Left lung (tissue), 10 donors: Measurements from ENCODE around the gene CALCOCO2. TPM values are rescaled to one million over a fixed set of nuclear protein-coding genes. Genes with fewer than 3 reads are reported as not detected.
A peak's percentile ranks its signal among the peaks of the same experiment; 100 is the strongest.
"Not testable (repeated sequence)": the region's sequence is repeated elsewhere in the genome, so short reads cannot be mapped to it uniquely, and the experiment has no call there.

ENCODE experiments used
- ATAC-seq: fragments of 200-7000 bp; cut with Tn5 transposase; one replicate; pipeline ENCODE4 v1.9.1; 2020; ENCODE audit warnings: moderate library complexity
- DNase-seq, 4 donors: peaks; one replicate each; pipeline ENCODE4 v3.0.0-alpha.2; 2013 to 2020
- H3K27ac ChIP-seq, 2 donors: fragments of 200-600 bp; sonication (generic) in 1 of 2; one replicate each; pipeline versions ENCODE4 v1.5.0 to v1.8.0; 2020 to 2021
- H3K27me3 ChIP-seq, 2 donors: fragments of 200-600 bp; sonication (generic) in 1 of 2; one replicate each; pipeline versions ENCODE4 v1.5.0 to v1.8.0; 2020 to 2021
- H3K36me3 ChIP-seq, 2 donors: fragments of 200-600 bp; sonication (generic) in 1 of 2; one replicate each; pipeline versions ENCODE4 v1.5.0 to v1.8.0; 2020 to 2021
- H3K4me1 ChIP-seq, 2 donors: fragments of 200-600 bp; one replicate each; pipeline ENCODE4 v1.8.0; 2021
- H3K4me3 ChIP-seq, 2 donors: fragments of 200-600 bp; sonication (generic) in 1 of 2; one replicate each; pipeline versions ENCODE4 v1.5.0 to v1.8.0; 2020 to 2021; ENCODE audit warnings: mild to moderate bottlenecking in 1 of 2
- H3K9me3 ChIP-seq, 2 donors: fragments of 200-600 bp; sonication (generic) in 1 of 2; one replicate each; pipeline versions ENCODE4 v1.5.0 to v1.8.0; 2020 to 2021
- CTCF ChIP-seq, 2 donors: fragments of 200-600 bp; sonication (generic) in 1 of 2; IDR thresholded peaks; one replicate each; pipeline versions ENCODE4 v1.5.0 to v1.8.0; 2021; ENCODE audit warnings: antibody characterized with exemption in 2 of 2
- intact Hi-C, 2 donors: fragments of 100-400 bp; cut with DNase I; formaldehyde crosslinking; loops; one replicate each; pipeline versions ENCODE4 v1.11.2 to v1.14.2; 2022
- polyA plus RNA-seq, 6 donors: library from polyadenylated mRNA; unstranded; fragments of 120-200 nt; gene quantifications; one replicate each; pipeline ENCODE4 v1.2.1, GENCODE V29; 2013; ENCODE audit not compliant: insufficient read length in 6 of 6
- total RNA-seq, 2 donors: library from RNA; stranded (reverse); fragmentation: NEBNext Ultra II Directional; extraction: Animal tissue kit (Norgen Biotek cat#: 25700); gene quantifications; one replicate each; pipeline ENCODE4 v1.2.1, GENCODE V29; 2021
- donor health status: DM: no; HTN: yes; CAD: no.
- donor health status: DM: no; HTN: no; CAD: no.

Gene CALCOCO2
- total and polyA plus RNA-seq, 8 donors = 105 to 132 (median 117) TPM

DNA sequence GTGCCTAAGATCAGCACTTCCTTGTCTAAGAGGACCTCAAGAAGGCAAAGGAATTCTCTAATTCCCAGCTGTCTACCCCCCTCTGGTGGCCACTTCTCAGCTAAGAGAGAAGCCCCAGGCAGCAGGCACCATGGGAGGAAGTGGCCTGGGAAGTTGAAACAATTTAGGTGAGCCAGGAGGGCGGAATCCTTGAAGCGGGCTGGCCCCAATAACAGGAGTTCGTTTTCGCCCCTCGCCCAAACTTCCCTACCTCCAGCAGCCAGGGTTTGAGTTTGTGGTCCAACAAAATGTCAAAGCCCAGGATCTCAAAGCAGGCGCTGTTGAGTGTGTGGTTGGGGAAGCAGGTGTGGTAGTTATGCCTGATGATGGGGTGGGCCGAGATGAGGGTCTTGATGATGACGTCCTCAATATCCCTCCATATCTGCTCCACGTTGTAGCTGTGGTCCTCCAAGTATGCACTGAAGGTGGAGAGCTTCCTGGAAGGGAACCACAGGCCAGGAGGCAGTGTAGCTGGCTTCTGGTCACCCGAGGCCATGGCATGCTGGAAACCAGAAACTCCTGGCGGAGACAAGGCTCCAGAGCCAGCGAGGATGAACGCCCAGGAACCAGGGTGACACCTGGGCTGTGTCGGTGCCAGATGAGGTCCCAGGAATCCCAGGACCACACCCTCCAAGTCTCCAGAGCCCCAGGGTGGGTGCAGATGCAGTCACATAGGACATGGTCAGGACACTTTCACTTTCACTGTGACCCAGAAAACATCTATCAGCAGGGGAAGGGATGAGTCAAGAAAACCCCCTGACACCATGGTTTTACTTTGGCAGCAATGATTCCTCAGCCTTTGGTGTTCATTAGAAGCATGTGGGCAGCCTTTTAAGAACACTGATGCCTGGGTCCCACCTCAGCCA lies 39.5 kb upstream of the CALCOCO2 start:
- Histone ChIP-seq H3K27me3 (peaks cover 0 to 37% of the 10 kb centered on the region in 2 donors), H3K9me3 (no peaks in the 10 kb centered on the region), H3K4me1 (no peaks in the 10 kb centered on the region), H3K4me3 (no peak overlapping the region), H3K27ac (no peak overlapping the region), H3K36me3 (no peaks in the 10 kb centered on the region)
- DNase-seq = peak in 3 of 4 donors; percentile 72 to 85 (median 72)
- peak; percentile 65 to 75 for TF ChIP-seq CTCF (IDR thresholded peaks at IDR 0.05)
- ATAC-seq = peak; percentile 97
- intact Hi-C loops = loop anchor here in 1 of 2 donors (10.0 kb wide), 1 partner anchor 67 kb away; the partner anchor contains the start of genes HOXB13, PRAC1 and PRAC2

DNA sequence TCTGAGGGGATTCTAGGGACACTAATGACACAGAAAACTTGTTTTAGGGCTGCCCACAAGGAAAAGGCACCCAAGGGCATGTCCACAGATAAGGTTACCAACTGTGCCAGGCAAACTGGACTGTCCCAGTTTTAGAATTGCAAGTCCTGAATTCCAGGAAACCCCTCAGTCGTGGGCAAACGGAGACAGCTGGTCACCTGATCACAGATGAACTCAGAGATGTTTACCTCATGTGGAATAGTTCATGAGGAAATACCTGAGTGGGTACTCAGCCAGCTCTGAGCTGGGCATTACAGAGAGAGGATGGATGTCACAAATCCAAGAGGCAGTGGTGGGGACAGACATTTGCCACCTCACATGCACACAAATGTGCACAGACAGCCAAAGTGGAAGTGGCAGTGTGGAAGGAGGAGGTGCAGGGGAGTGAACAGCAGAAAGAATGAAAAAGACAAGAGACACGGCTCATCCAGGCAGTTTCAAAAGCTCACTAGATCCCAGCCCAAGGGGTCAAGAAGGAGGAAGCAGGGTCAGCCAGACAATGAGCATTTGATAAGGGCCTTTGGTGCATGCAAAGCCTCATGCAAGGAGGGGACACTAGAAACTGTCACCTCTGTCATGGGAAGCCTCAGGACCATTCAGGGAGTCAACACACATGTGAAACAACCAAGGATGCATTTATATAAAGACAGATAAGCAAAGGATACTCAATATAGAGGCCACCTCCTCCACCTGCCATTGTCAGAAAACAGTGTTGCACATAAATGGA lies 38.6 kb upstream of the CALCOCO2 start:
- H3K4me1 ChIP-seq = no peaks in the 10 kb centered on the region
- H3K4me3 ChIP-seq = no peak overlapping the region
- H3K27ac ChIP-seq = no peak overlapping the region
- no peak for ATAC-seq
- H3K9me3 ChIP-seq = no peaks in the 10 kb centered on the region
- H3K27me3 ChIP-seq = peaks cover 0 to 29% of the 10 kb centered on the region in 2 donors
- no peaks in the 10 kb centered on the region for H3K36me3 ChIP-seq
- TF ChIP-seq CTCF (IDR thresholded peaks at IDR 0.05) = no peak
- DNase-seq = no peak
- intact Hi-C loops = loop anchor here in 1 of 2 donors (10.0 kb wide), 1 partner anchor 67 kb away; the partner anchor contains the start of genes HOXB13, PRAC1 and PRAC2

GRCh38 chr17:48795444-48796162 lies 35.2 kb upstream of the CALCOCO2 start:
- no peaks in the 10 kb centered on the region for H3K4me1 ChIP-seq
- no peak overlapping the region for H3K27ac ChIP-seq
- H3K4me3 ChIP-seq = no peak overlapping the region
- intact Hi-C loops = loop anchor here in 1 of 2 donors (10.0 kb wide), 1 partner anchor 71 kb away; the partner anchor contains the start of genes HOXB13, PRAC1 and PRAC2
- TF ChIP-seq CTCF (IDR thresholded peaks at IDR 0.05) = no peak
- ATAC-seq = peak; percentile 15
- H3K36me3 ChIP-seq = no peaks in the 10 kb centered on the region
- peaks cover 0 to 16% of the 10 kb centered on the region in 2 donors for H3K27me3 ChIP-seq
- no peak for DNase-seq
- no peaks in the 10 kb centered on the region for H3K9me3 ChIP-seq

DNA sequence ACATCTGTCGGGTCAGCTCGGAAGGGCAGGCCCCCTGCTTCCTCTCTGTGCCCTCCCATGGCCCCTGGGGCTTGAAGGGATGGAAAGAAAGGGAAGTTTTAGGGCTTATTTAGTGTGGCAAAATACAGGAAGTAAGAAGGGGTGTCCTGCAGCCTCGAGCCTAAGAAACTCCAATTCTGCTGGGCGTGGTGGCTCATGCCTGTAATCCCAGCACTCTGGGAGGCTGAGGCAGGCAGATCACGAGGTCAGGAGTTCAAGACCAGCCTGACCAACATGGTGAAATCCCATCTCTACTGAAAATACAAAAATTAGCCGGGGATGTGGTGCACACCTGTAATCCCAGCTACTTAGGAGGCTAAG lies 34.7 kb upstream of the CALCOCO2 start:
- H3K4me1 ChIP-seq, ATAC-seq, H3K9me3 ChIP-seq, H3K4me3 ChIP-seq, DNase-seq, H3K27ac ChIP-seq, H3K36me3 ChIP-seq: not testable (repeated sequence)
- peaks cover 0 to 11% of the 10 kb centered on the region in 2 donors for H3K27me3 ChIP-seq
- intact Hi-C loops = loop anchor here in 1 of 2 donors (10.0 kb wide), 1 partner anchor 71 kb away; the partner anchor contains the start of genes HOXB13, PRAC1 and PRAC2

DNA sequence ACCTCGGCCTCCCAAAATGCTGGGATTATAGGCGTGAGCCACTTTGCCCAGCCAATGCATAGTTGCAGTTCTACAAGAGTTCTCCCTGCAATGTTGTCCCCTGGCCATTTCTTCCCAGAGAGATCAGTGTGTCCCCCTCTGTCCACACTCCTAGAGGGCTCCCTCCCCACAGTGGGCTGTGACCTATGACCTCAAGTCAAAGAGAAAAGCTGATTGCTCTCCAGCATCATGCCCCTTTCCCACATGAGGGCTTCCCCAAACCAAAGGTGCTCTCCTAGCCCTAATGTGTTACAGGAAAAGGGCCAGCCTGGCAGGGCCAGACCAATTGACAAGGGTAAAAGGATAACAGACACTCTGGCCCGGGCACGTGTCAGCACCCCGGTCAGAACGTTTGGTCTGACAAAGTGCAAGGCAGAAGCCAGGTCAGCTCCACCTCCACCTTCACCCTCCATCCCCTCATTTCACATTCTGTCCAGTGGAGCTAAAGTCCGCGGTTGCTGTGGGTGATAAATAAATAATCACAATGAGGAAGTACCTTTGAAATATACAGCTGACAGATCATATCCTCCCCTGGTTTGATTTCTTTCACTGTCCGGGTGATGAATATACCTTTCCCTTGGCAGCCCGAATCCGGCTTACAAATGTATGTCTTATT lies 31.6 kb upstream of the CALCOCO2 start:
- intact Hi-C loops = loop anchor here in 1 of 2 donors (10.0 kb wide), 1 partner anchor 74 kb away; the partner anchor contains the start of genes HOXB13, PRAC1 and PRAC2
- H3K4me3 ChIP-seq = no peak overlapping the region
- no peak for TF ChIP-seq CTCF (IDR thresholded peaks at IDR 0.05)
- no peak overlapping the region for H3K27ac ChIP-seq
- no peaks in the 10 kb centered on the region for H3K36me3 ChIP-seq
- no peaks in the 10 kb centered on the region for H3K9me3 ChIP-seq
- H3K27me3 ChIP-seq = peaks cover 0 to 11% of the 10 kb centered on the region in 2 donors
- DNase-seq (no peak), ATAC-seq (no peak)
- H3K4me1 ChIP-seq = no peaks in the 10 kb centered on the region
